Measurements from ENCODE around the gene VPS72.

VPS72 gene

GRCh38 chr1:151143057-151143435, 47.0 kb downstream of the VPS72 start:
- DNase-seq: no peak

GRCh38 chr1:151142411-151143056, 47.5 kb downstream of the VPS72 start:
- DNase-seq: no peak

- no peak for DNase-seq
Measured at GRCh38 chr1:151137789-151138188, 52.2 kb downstream of the VPS72 start.

- DNase-seq: no peak
Measured at GRCh38 chr1:151135433-151136385, 54.3 kb downstream of the VPS72 start.

- no peak for DNase-seq
Measured at GRCh38 chr1:151134991-151135390, 55.0 kb downstream of the VPS72 start.

GRCh38 chr1:151134396-151134795, 55.6 kb downstream of the VPS72 start:
- DNase-seq: peak in 1 of 2 experiments; percentile 53

GRCh38 chr1:151133018-151133806, 56.8 kb downstream of the VPS72 start:
- DNase-seq: no peak

- DNase-seq: no peak
Measured at GRCh38 chr1:151132335-151133017, 57.5 kb downstream of the VPS72 start.

- DNase-seq: no peak
Measured at GRCh38 chr1:151131701-151132334, 58.2 kb downstream of the VPS72 start.

- no peak for DNase-seq
Measured at GRCh38 chr1:151130987-151131586, 58.9 kb downstream of the VPS72 start.

- no peak for DNase-seq
Measured at GRCh38 chr1:151128800-151129199, 61.2 kb downstream of the VPS72 start.

Measured in NCI-H2081 (cell line).